ENCODE data around the gene ZDHHC12.

The ZDHHC12 gene

GRCh38 chr9:128687453-128687852, 36.5 kb downstream of the ZDHHC12 start:
- ChIA-PET CTCF (no interaction called here), POLR2A (interaction anchor here (1.0 to 3.1 kb wide), 2 partner anchors 33 to 394 kb away, joined by 3 to 10 read pairs; partner anchors contain the start of gene DOLPP1)
- DNase-seq (ENCODE audit: extremely low spot score): no peak
- TF ChIP-seq FOXM1 (IDR thresholded peaks at IDR 0.05; ENCODE audit: borderline replicate concordance) (no peak), SP1 (IDR thresholded peaks at IDR 0.05) (no peak), PKNOX1 (IDR thresholded peaks at IDR 0.05) (0 out of 2 replicates have a peak, but pooled peaks have one; percentile 3), ZNF384 (IDR thresholded peaks at IDR 0.05) (peak; percentile 82)

GRCh38 chr9:128685636-128686489, 38.1 kb downstream of the ZDHHC12 start:
- ChIA-PET POLR2A (no interaction called here), CTCF (interaction anchor here (0.9 to 1.4 kb wide), 2 partner anchors 10 to 16 kb away, joined by 3 to 4 read pairs; partner anchors contain the start of gene PKN3)
- TF ChIP-seq HDGF (IDR thresholded peaks at IDR 0.05; ENCODE audit: borderline replicate concordance) (no peak), TARDBP (IDR thresholded peaks at IDR 0.05) (no peak), BHLHE40 (IDR thresholded peaks at IDR 0.05; ENCODE audit: borderline replicate concordance) (no peak), L3MBTL2 (conservative IDR thresholded peaks at IDR 0.05) (no peak), FOXK2 (IDR thresholded peaks at IDR 0.05) (no peak), ZNF384 (IDR thresholded peaks at IDR 0.05) (no peak), SUZ12 (IDR thresholded peaks at IDR 0.05) (no peak), PKNOX1 (IDR thresholded peaks at IDR 0.05) (no peak), ARNT (IDR thresholded peaks at IDR 0.05) (no peak), SP1 (IDR thresholded peaks at IDR 0.05) (no peak), NFRKB (IDR thresholded peaks at IDR 0.05) (no peak), CTBP1 (IDR thresholded peaks at IDR 0.05; ENCODE audit: borderline replicate concordance) (no peak), LEF1 (IDR thresholded peaks at IDR 0.05; ENCODE audit: borderline replicate concordance) (no peak), ELF4 (IDR thresholded peaks at IDR 0.05) (no peak), FOXM1 (IDR thresholded peaks at IDR 0.05; ENCODE audit: borderline replicate concordance) (no peak), FOXA1 (IDR thresholded peaks at IDR 0.05) (no peak)
- no peak for DNase-seq (ENCODE audit: extremely low spot score)

- POLR2A ChIA-PET: interaction anchor here (0.6 to 1.9 kb wide), 18 partner anchors 9 to 347 kb away, joined by 3 to 21 read pairs (median 5); partner anchors contain the start of genes DYNC2I2 and PKN3
- TF ChIP-seq ELF4 (IDR thresholded peaks at IDR 0.05) (no peak), TARDBP (IDR thresholded peaks at IDR 0.05) (no peak), PKNOX1 (IDR thresholded peaks at IDR 0.05) (no peak), ARNT (IDR thresholded peaks at IDR 0.05) (no peak)
- CTCF ChIA-PET: interaction anchor here (0.6 to 1.4 kb wide), 3 partner anchors 11 to 17 kb away, joined by 3 to 4 read pairs (median 3); partner anchors contain the start of gene PKN3
- peak; percentile 69 for DNase-seq (ENCODE audit: extremely low spot score)
Measured at GRCh38 chr9:128684325-128685199, 39.4 kb downstream of the ZDHHC12 start.

GRCh38 chr9:128684065-128684324, 39.9 kb downstream of the ZDHHC12 start:
- POLR2A ChIA-PET: interaction anchor here (0.6 to 1.9 kb wide), 18 partner anchors 9 to 268 kb away, joined by 3 to 21 read pairs (median 5); partner anchors contain the start of genes DYNC2I2 and PKN3
- CTCF ChIA-PET: no interaction called here
- TF ChIP-seq PKNOX1 (IDR thresholded peaks at IDR 0.05) (no peak), TARDBP (IDR thresholded peaks at IDR 0.05) (no peak), ZNF384 (IDR thresholded peaks at IDR 0.05) (no peak), L3MBTL2 (conservative IDR thresholded peaks at IDR 0.05) (no peak), HDGF (IDR thresholded peaks at IDR 0.05; ENCODE audit: borderline replicate concordance) (no peak)

GRCh38 chr9:128683340-128684064, 40.4 kb downstream of the ZDHHC12 start:
- POLR2A ChIA-PET: interaction anchor here (0.6 to 1.9 kb wide), 18 partner anchors 9 to 268 kb away, joined by 3 to 21 read pairs (median 5); partner anchors contain the start of genes DYNC2I2 and PKN3
- CTCF ChIA-PET: interaction anchor here (0.6 kb wide), 1 partner anchor 105 kb away, joined by 4 read pairs; no protein-coding TSS in a partner anchor
- TF ChIP-seq L3MBTL2 (conservative IDR thresholded peaks at IDR 0.05) (peak; percentile 70), FOXK2 (IDR thresholded peaks at IDR 0.05) (no peak), TARDBP (IDR thresholded peaks at IDR 0.05) (no peak)
- peak; percentile 41 for DNase-seq (ENCODE audit: extremely low spot score)

More at GRCh38 chr9:128684065-128684324, 39.9 kb downstream of the ZDHHC12 start:
- no peak for DNase-seq (ENCODE audit: extremely low spot score)

Measured in HEK293T (cell line).